ENCODE results near the gene CILP2. TPM values are rescaled to one million over a fixed set of nuclear protein-coding genes. Genes with fewer than 3 reads are reported as not detected.
A peak's percentile ranks its signal among the peaks of the same experiment; 100 is the strongest.

CILP2 gene
- total RNA-seq, 1 experiment from 2014 or later = 2.0 TPM

- Histone ChIP-seq H3K27ac (ENCODE audit: low read length) (no peak overlapping the region), H3K79me2 (ENCODE audit: low read length) (no peaks in the 10 kb centered on the region), H3K27me3 (ENCODE audit: low read length) (no peaks in the 10 kb centered on the region), H3F3A (ENCODE audit: low read length, unreplicated experiment) (no peaks in the 10 kb centered on the region), H3K4me2 (ENCODE audit: low read length) (no peak overlapping the region), H3K4me1 (ENCODE audit: insufficient read depth, low read length) (no peaks in the 10 kb centered on the region), H3K36me3 (ENCODE audit: low read depth, low read length) (no peaks in the 10 kb centered on the region), H4K20me1 (ENCODE audit: low read length) (no peaks in the 10 kb centered on the region), H3K4me3 (ENCODE audit: low read length) (no peak overlapping the region), H3K9me2 (replicated peaks; ENCODE audit: low read length) (no peaks in the 10 kb centered on the region), H3K9ac (ENCODE audit: low read length) (no peak overlapping the region), H3K9me3 (ENCODE audit: low read length) (no peaks in the 10 kb centered on the region), H2AFZ (ENCODE audit: low read length) (no peak overlapping the region)
- ATAC-seq = no peak
- TF ChIP-seq, protein P1, sequence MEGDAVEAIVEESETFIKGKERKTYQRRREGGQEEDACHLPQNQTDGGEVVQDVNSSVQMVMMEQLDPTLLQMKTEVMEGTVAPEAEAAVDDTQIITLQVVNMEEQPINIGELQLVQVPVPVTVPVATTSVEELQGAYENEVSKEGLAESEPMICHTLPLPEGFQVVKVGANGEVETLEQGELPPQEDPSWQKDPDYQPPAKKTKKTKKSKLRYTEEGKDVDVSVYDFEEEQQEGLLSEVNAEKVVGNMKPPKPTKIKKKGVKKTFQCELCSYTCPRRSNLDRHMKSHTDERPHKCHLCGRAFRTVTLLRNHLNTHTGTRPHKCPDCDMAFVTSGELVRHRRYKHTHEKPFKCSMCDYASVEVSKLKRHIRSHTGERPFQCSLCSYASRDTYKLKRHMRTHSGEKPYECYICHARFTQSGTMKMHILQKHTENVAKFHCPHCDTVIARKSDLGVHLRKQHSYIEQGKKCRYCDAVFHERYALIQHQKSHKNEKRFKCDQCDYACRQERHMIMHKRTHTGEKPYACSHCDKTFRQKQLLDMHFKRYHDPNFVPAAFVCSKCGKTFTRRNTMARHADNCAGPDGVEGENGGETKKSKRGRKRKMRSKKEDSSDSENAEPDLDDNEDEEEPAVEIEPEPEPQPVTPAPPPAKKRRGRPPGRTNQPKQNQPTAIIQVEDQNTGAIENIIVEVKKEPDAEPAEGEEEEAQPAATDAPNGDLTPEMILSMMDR (conservative IDR thresholded peaks at IDR 0.05; ENCODE audit: low read depth, low read length) = no peak
- no TSS peak for BruUV-seq (replicated peaks)
- intact Hi-C loops (cut with micrococcal nuclease) = loop anchor here (5.0 kb wide), 1 partner anchor 91 kb away; the partner anchor contains the start of gene GMIP
- CTCF ChIA-PET = no interaction called here
- no peak for DNase-seq
- POLR2A ChIA-PET (ENCODE audit: unreplicated experiment) = no interaction called here
These were observed 13.1 kb downstream of the CILP2 start for GRCh38 chr19:19550972-19551852.

- H3K9me2 ChIP-seq (replicated peaks; ENCODE audit: low read length) = no peaks in the 10 kb centered on the region
- no peak overlapping the region for H3K27ac ChIP-seq (ENCODE audit: low read length)
- intact Hi-C loops (cut with micrococcal nuclease) = loop anchor here (5.0 kb wide), 1 partner anchor 90 kb away; the partner anchor contains the start of gene GMIP
- DNase-seq (no peak), ATAC-seq (no peak)
- no peak overlapping the region for H3K9ac ChIP-seq (ENCODE audit: low read length)
- H4K20me1 ChIP-seq (ENCODE audit: low read length) = no peaks in the 10 kb centered on the region
- no peak overlapping the region for H2AFZ ChIP-seq (ENCODE audit: low read length)
- no peaks in the 10 kb centered on the region for H3F3A ChIP-seq (ENCODE audit: low read length, unreplicated experiment)
- H3K4me3 ChIP-seq (ENCODE audit: low read length) = no peak overlapping the region
- ChIA-PET POLR2A (ENCODE audit: unreplicated experiment) (no interaction called here), CTCF (no interaction called here)
- H3K27me3 ChIP-seq (ENCODE audit: low read length) = no peaks in the 10 kb centered on the region
- BruUV-seq (replicated peaks) = no TSS peak
- no peaks in the 10 kb centered on the region for H3K36me3 ChIP-seq (ENCODE audit: low read depth, low read length)
- TF ChIP-seq EZH2 (IDR thresholded peaks at IDR 0.05; ENCODE audit: low read length, unreplicated experiment) = no peak
- no peaks in the 10 kb centered on the region for H3K9me3 ChIP-seq (ENCODE audit: low read length)
- H3K4me1 ChIP-seq (ENCODE audit: insufficient read depth, low read length) = no peaks in the 10 kb centered on the region
- H3K4me2 ChIP-seq (ENCODE audit: low read length) = no peak overlapping the region
- no peaks in the 10 kb centered on the region for H3K79me2 ChIP-seq (ENCODE audit: low read length)
These were observed 13.8 kb downstream of the CILP2 start for GRCh38 chr19:19551853-19552192.

DNA sequence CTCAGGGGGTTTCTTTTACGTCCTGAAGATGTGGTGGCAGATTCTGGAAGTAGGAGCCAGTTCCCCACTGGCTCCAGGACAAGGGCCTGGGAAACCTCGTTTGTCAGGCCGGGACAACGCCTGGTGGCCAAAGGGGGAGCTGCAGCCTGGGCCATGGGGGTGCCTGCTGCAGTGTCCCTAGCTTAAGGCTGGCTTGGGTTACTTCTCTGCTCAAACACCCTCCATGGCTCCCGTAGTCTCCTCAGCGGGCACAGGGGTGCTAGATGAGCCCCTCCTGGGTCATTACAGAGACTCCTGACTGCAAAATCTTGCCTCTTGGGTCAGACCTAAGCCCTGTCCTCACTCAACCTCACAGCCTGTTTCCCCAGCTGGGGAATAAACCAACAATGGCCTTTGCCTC, 14.7 kb downstream of the CILP2 start:
- ChIA-PET CTCF (interaction anchor here (0.6 to 1.3 kb wide), 4 partner anchors 12 to 258 kb away, joined by 3 to 4 read pairs (median 4); no protein-coding TSS in a partner anchor), POLR2A (ENCODE audit: unreplicated experiment) (interaction anchor here (1.3 kb wide), 1 partner anchor 11 kb away, joined by 3 read pairs; no protein-coding TSS in a partner anchor)
- Histone ChIP-seq H3K4me3 (ENCODE audit: low read length) (no peak overlapping the region), H3K4me2 (ENCODE audit: low read length) (no peak overlapping the region), H3K27me3 (ENCODE audit: low read length) (no peaks in the 10 kb centered on the region), H3K27ac (ENCODE audit: low read length) (no peak overlapping the region), H2AFZ (ENCODE audit: low read length) (no peak overlapping the region), H3K36me3 (ENCODE audit: low read depth, low read length) (no peaks in the 10 kb centered on the region), H3K9me2 (replicated peaks; ENCODE audit: low read length) (no peaks in the 10 kb centered on the region), H4K20me1 (ENCODE audit: low read length) (no peaks in the 10 kb centered on the region), H3K9ac (ENCODE audit: low read length) (no peak overlapping the region), H3K9me3 (ENCODE audit: low read length) (no peaks in the 10 kb centered on the region), H3F3A (ENCODE audit: low read length, unreplicated experiment) (no peaks in the 10 kb centered on the region), H3K79me2 (ENCODE audit: low read length) (no peaks in the 10 kb centered on the region), H3K4me1 (ENCODE audit: insufficient read depth, low read length) (no peaks in the 10 kb centered on the region)
- ATAC-seq = peak; percentile 77
- peak; percentile 45 for DNase-seq
- no peak for TF ChIP-seq EZH2phosphoT487 (IDR thresholded peaks at IDR 0.05; ENCODE audit: borderline replicate concordance, low read length)
- TF ChIP-seq, protein P1 (conservative IDR thresholded peaks at IDR 0.05; ENCODE audit: low read depth, low read length) = peak; percentile 59
- intact Hi-C loops (cut with micrococcal nuclease) = loop anchor here (5.0 kb wide), 1 partner anchor 90 kb away; the partner anchor contains the start of gene GMIP
- no TSS peak for BruUV-seq (replicated peaks)

All from PC-3 (cell line).